Activated T-cell treated with anti-CD3 and anti-CD28 coated beads, Interleukin-2, amount 50 U/mL, for 4 hours (primary cell): ENCODE results near the gene TUBA4A. TPM values are rescaled to one million over a fixed set of nuclear protein-coding genes. Genes with fewer than 3 reads are reported as not detected.

Experiments used
- ATAC-seq, 2 donors: fragments of 200-7000 bp; cut with Tn5 transposase; one replicate each; pipeline ENCODE4 v1.10.0; 2021
- DNase-seq: peaks from one replicate; pipeline ENCODE4 v3.0.0-alpha.2; 2020
- H3K27me3 Mint-ChIP-seq: one replicate; pipeline ENCODE4 v1.8.0; 2021; ENCODE audit warnings: low read depth, mixed read lengths
- H3K36me3 Mint-ChIP-seq: one replicate; pipeline ENCODE4 v1.8.0; 2022; ENCODE audit warnings: mixed read lengths; ENCODE audit not compliant: insufficient read depth
- H3K4me1 Mint-ChIP-seq: one replicate; pipeline ENCODE4 v1.8.0; 2021; ENCODE audit warnings: low read depth, mixed read lengths
- H3K4me3 Mint-ChIP-seq: one replicate; pipeline ENCODE4 v1.8.0; 2021; ENCODE audit warnings: mild to moderate bottlenecking, moderate library complexity, mixed read lengths
- H3K9me3 Mint-ChIP-seq: one replicate; pipeline ENCODE4 v1.8.0; 2021; ENCODE audit warnings: mixed read lengths
- total RNA-seq, 3 donors: library from RNA; stranded (reverse); gene quantifications; one replicate each; pipeline ENCODE4 v1.2.1, GENCODE V29; 2021

TUBA4A gene
- total RNA-seq, 3 donors from 2014 or later: 167 to 201 (median 190) TPM

DNA sequence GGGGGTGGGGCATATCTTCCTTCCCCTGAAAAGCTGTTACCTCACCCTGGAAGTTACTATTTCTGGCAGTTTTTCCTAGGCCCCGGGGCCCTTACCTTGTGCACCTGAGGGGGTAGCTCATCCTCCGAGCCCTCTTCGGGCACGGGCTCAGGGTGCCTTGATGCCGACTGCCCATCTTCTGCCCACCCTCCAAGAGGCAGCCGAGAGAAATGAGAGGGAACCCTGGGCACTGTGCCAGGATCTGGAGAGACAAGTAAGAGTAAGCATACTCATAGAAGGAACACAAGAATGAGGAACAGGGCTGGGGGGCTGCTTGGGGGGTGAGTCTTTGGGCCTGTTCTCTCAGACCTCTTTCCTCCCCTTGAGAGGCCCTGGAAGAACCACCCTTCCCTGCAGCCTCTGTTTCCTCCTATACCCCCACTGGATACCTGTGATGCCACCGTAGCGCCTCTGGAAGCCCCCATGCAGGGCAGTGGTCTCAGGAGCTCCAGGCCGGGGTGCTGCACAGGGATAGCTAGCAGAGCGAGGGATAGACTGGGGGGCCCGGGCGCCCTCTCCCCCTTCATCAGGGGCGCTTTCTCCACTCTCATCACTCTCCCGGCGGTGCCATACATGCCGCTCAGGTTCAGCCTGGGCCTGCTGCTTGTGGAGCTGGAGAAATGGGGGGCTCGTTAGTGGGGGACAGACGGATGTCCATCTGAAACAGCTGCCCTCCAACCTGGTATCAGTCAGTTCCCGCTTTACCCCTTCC is 32.9 kb downstream of the TUBA4A start:
- DNase-seq (no peak), ATAC-seq (no peak)
- peaks cover 17% of the 10 kb centered on the region for H3K4me1 Mint-ChIP-seq
- H3K36me3 Mint-ChIP-seq: peaks cover 23% of the 10 kb centered on the region
- no peak overlapping the region for H3K4me3 Mint-ChIP-seq
- H3K9me3 Mint-ChIP-seq: no peaks in the 10 kb centered on the region
- H3K27me3 Mint-ChIP-seq: no peaks in the 10 kb centered on the region

DNA sequence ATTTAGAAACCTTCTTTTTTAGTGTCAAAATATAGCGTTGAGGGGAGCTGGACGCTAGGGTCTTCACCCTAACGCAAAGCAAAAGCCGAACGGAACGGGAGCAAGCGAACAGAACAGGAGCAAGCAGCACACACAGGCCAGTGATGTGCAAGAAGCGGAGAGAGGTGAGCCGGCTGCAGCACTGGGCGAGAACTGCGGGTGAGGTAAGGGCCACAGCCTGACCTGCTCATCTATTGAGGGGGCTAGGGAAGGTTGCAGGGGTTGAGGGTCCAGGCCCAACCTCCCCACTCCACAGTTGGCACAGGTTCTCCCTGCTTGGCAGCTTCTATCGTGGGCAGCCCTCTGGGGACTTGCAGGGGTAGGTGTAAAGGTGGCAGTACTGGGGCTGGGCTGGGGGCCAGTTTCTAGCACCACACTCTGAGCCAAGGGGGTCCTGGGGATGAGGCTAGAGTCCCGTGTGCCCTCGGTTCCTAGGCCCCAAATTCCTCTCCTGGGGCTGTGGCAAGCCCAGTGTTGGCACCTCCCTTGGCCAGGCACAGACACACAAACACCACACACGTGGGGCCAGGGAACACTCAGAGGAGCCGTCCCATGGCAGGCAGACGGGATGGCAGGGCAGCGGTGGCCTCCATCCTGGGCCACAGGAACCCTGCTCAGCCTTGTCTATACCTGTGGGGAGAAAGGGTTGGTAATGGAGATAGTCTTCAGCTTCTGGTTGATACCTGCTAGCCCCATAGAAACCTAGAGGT is 33.8 kb downstream of the TUBA4A start:
- peaks cover 21% of the 10 kb centered on the region for H3K36me3 Mint-ChIP-seq
- no peaks in the 10 kb centered on the region for H3K27me3 Mint-ChIP-seq
- no peak overlapping the region for H3K4me3 Mint-ChIP-seq
- no peak for DNase-seq
- H3K4me1 Mint-ChIP-seq: peaks cover 17% of the 10 kb centered on the region
- ATAC-seq: no peak
- no peaks in the 10 kb centered on the region for H3K9me3 Mint-ChIP-seq

DNA sequence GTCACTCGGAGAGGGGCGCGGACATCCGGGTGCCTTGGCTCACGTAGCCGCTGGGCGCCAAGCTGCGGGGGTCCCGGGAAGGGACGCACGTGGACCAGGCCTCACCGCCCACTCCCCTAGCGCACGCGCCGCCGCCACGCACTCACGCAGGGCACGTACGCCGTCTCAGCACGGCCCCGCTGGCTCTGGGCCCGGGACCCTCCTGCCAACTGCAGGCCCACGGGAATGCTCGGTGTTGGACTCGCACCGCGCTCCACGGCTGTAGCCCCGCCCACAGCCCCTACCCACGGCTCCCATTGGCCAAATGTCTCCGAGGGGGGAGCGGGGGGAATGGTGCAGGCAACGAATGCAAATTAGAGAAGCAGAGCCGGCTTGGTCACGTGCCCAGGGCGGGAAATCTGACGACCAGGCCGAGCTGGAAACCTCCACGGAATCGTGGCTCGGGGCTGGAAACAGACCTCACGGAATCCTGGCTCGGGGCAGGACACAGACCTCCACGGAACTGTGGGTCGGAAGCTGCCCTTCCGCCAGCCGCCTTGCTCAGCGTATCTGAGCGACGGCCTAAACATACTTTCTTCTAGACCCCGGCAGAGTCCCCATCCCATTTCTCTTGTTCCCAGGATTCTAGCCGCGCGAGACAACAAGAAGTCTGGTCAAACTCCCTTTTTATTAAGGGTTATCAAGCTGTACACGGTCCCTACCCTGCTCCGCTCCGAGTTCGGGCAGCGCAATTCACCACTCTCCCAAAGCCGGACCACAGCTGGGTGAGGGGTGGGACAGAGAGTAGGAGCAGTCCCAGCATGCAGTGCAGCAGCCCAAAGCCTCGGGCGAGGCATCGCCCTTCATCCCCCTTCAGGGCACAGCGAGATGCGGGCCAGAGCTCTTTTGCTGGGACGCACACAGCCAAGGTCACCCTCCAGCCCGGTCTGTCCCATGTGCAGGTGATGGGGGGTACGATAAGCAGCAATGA is 34.7 kb downstream of the TUBA4A start, which contains the start of gene ABCB6:
Gene ABCB6 (minus strand): TSS at position 227 of the 970 bp plus-strand sequence. CDS start 285 bp downstream, outside the sequence.
- Mint-ChIP-seq H3K9me3 (no peaks in the 10 kb centered on the region), H3K4me3 (peak within 1 kb of the TSS; percentile 86), H3K36me3 (peaks cover 22% of the 10 kb centered on the region), H3K27me3 (no peaks in the 10 kb centered on the region), H3K4me1 (peaks cover 17% of the 10 kb centered on the region)
- ATAC-seq (peak; percentile 82 to 88), DNase-seq (peak; percentile 85)

DNA sequence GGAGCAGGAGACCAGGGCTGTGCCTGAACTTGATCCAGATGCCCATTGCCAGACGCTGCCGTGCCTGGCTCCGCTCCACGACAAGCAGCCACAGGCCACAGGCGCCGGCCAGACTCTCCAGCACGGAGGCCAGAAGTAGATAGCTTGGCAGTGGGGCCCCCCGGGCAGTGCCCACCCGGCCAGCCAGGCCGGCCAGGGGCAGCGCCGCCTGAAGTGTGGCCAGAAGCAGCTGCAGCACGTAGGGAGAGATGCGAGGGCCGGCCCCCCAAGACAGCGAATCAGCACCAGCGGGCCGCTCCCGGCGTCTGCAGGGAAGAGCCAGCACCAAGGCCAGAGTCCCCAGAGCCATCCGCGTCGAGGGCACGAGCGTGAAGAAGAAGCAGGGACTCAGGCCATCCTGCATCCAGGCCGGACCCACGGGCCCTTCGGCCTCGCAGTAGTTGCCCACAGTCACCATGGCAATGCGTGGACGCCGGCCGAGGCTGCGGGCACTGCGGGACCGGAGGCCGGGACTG is 35.4 kb downstream of the TUBA4A start:
- Mint-ChIP-seq H3K36me3 (peaks cover 17% of the 10 kb centered on the region), H3K4me1 (peaks cover 17% of the 10 kb centered on the region), H3K9me3 (no peaks in the 10 kb centered on the region), H3K27me3 (no peaks in the 10 kb centered on the region), H3K4me3 (peak overlapping the region; percentile 86)
- no peak for DNase-seq
- ATAC-seq: peak; percentile 49 to 59

DNA sequence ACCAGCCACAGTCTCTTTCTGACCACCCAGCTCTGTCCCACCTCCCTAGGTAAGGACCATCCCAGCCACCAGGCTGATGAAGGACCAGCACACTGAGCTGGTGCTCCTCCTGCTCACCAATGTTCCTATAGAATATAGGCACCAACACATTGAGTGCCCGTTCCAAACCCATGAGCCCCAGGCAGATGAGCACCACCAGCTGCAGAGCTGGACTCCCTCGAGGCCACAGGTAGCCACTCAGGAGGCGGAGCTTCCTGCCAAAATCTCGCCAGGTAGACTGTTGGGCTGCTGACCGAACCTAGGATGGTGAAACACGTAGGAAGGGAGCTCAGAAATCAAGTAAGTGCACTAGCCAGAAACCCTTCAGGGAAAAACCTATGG is 37.2 kb downstream of the TUBA4A start:
- H3K27me3 Mint-ChIP-seq: no peaks in the 10 kb centered on the region
- ATAC-seq: no peak
- no peak overlapping the region for H3K4me3 Mint-ChIP-seq
- peaks cover 17% of the 10 kb centered on the region for H3K4me1 Mint-ChIP-seq
- DNase-seq: no peak
- no peaks in the 10 kb centered on the region for H3K9me3 Mint-ChIP-seq
- H3K36me3 Mint-ChIP-seq: peaks cover 18% of the 10 kb centered on the region

DNA sequence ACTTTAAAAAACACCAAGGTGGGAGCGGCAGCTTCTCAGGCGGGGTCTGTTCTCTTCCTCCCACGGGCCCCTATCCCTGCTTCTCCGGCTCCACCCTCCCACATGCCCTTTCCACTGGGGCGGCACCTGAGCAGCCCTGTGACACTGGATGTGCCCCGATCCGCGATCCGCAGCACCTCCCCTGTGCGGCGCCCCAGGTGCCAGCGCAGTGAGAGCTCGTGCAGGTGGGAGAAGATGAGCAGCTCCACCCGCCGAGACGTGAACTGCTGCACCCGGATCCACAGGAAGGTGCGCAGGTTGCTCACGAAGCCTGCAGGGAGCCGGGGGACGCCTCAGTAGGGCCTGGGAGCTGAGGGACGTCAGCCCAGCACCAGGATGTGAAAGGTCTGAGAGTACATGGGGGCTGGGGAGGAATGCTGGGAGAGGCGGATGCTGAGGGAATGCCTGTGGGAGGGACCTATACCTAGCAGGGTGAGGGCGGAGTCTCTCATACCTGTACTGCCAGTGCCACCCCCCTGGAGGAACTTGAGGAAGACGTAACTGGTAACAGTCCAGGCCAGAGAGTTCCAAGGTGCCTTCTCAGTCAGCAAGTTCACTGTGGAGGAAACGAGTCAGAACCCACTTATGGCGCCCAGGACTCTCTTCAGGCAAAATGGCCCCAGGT is 37.7 kb downstream of the TUBA4A start:
- peaks cover 14% of the 10 kb centered on the region for H3K36me3 Mint-ChIP-seq
- H3K27me3 Mint-ChIP-seq: no peaks in the 10 kb centered on the region
- DNase-seq (no peak), ATAC-seq (no peak)
- peaks cover 22% of the 10 kb centered on the region for H3K4me1 Mint-ChIP-seq
- no peaks in the 10 kb centered on the region for H3K9me3 Mint-ChIP-seq
- no peak overlapping the region for H3K4me3 Mint-ChIP-seq

DNA sequence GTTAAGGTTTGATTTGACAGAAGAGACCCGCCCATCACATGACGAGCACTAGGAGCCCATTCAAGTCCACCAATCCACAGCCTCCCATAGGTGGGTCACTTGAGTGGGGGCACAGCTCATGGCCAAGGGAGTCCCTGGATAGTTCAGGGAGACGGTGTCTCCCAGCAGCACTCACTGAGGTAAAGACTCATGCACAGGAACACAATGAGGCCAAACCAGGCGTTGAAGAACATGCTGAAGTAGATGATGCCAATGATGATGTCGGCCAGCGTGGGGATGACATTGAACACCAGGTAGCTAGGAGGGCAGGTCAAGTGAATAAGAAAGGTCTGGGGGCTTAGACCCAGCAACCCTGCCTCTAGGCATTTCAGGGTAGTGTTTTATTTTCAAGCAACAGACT is 38.9 kb downstream of the TUBA4A start:
- Mint-ChIP-seq H3K9me3 (no peaks in the 10 kb centered on the region), H3K4me3 (no peak overlapping the region), H3K27me3 (no peaks in the 10 kb centered on the region), H3K4me1 (peaks cover 24% of the 10 kb centered on the region), H3K36me3 (peaks cover 14% of the 10 kb centered on the region)
- no peak for ATAC-seq
- no peak for DNase-seq

DNA sequence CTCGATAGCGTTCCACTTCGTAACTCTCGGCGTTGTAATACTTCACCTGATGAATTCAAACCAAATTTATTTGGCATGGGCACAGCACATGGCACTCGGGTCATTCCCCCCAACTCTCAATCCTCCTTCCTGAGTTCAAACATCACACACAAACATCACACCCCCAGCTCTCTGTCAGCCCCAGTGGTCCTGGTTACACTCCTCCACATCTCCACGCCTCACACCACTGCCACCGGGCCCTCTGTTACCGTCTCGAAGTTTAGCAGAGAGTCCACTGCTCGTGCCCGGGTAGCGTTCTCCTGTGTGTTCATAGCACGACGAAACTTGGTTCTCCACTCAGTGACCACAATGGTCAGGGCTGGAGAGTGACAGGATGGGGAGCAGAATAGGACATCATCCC is 39.6 kb downstream of the TUBA4A start:
- H3K4me1 Mint-ChIP-seq: peaks cover 24% of the 10 kb centered on the region
- H3K36me3 Mint-ChIP-seq: peaks cover 14% of the 10 kb centered on the region
- ATAC-seq: no peak
- H3K27me3 Mint-ChIP-seq: no peaks in the 10 kb centered on the region
- H3K4me3 Mint-ChIP-seq: no peak overlapping the region
- no peaks in the 10 kb centered on the region for H3K9me3 Mint-ChIP-seq
- no peak for DNase-seq

DNA sequence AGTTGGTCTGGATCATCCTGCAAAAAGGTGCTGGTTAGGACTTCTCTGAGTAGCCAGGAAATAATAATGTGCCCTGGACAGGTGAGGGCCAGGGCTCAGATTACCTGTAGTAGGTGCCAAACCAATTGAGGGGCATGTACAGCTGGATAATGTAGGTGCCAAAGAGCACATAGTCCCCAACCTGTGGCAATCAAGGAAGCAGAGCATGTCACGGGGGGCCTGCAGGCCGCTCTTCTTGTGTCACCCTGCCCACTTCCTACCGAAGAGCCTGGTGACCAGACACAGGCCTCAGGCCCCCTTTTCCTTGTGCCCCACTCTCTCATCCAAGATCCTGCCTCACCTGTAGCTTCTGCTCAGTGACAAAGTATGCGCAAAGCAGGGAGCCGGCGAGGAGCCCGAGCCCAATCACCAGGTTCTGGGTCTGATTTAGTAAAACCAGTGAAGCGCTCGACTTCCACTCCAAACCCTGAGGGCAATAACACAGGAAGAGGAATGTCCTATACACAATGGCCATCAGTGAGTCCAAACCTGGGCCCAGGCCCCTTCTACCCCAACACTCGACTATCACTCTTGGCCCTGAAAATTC is 40.1 kb downstream of the TUBA4A start:
- H3K4me3 Mint-ChIP-seq: no peak overlapping the region
- no peak for ATAC-seq
- H3K27me3 Mint-ChIP-seq: no peaks in the 10 kb centered on the region
- no peaks in the 10 kb centered on the region for H3K9me3 Mint-ChIP-seq
- peaks cover 25% of the 10 kb centered on the region for H3K4me1 Mint-ChIP-seq
- peaks cover 14% of the 10 kb centered on the region for H3K36me3 Mint-ChIP-seq
- DNase-seq: no peak

DNA sequence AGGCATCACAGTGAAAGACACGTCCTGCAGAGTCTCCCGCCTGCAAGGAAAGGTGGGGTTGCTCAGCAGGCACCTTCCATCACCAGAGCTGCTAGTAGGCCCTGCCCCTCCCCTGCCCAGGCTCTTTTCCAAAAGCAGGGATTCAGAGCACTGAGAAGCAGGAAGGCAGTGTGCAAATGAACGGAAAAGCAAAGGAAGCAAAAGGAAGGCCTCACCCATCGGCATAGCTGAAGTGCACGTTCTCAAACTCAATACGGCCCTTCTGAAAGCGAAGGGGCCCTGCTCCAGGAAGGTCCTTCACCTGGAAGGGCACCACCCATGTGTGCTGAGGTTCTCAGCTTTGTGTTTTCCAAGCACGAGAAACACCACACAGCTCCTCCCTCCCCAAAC is 40.7 kb downstream of the TUBA4A start:
- no peak for ATAC-seq
- no peak for DNase-seq
- H3K36me3 Mint-ChIP-seq: peaks cover 17% of the 10 kb centered on the region
- H3K27me3 Mint-ChIP-seq: no peaks in the 10 kb centered on the region
- H3K4me3 Mint-ChIP-seq: no peak overlapping the region
- peaks cover 28% of the 10 kb centered on the region for H3K4me1 Mint-ChIP-seq
- no peaks in the 10 kb centered on the region for H3K9me3 Mint-ChIP-seq

DNA sequence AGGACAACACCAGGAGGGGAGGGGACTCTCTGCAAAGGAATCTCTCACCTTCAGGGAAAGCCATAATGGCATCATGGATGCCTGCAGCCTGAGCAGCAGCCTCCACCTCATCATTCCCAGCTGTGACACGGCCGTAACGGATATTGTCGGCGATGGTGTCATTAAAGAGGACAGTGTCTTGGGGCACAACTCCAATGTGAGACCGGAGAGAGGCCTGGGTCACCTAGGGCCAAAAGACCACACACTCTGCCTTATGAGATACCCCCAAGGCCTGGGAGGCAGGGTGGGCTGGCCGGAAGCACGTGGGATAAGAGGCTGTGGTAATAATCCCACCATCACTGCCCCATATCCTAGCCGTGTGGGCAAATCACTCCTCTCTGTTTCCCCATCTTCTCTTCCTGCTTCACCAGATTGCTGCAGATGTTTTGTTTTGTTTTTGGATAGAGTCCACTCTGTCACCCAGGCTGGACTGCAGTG is 42.8 kb downstream of the TUBA4A start:
- H3K9me3 Mint-ChIP-seq: no peaks in the 10 kb centered on the region
- ATAC-seq (no peak), DNase-seq (no peak)
- H3K27me3 Mint-ChIP-seq: no peaks in the 10 kb centered on the region
- peaks cover 17% of the 10 kb centered on the region for H3K36me3 Mint-ChIP-seq
- no peak overlapping the region for H3K4me3 Mint-ChIP-seq
- H3K4me1 Mint-ChIP-seq: peaks cover 32% of the 10 kb centered on the region

DNA sequence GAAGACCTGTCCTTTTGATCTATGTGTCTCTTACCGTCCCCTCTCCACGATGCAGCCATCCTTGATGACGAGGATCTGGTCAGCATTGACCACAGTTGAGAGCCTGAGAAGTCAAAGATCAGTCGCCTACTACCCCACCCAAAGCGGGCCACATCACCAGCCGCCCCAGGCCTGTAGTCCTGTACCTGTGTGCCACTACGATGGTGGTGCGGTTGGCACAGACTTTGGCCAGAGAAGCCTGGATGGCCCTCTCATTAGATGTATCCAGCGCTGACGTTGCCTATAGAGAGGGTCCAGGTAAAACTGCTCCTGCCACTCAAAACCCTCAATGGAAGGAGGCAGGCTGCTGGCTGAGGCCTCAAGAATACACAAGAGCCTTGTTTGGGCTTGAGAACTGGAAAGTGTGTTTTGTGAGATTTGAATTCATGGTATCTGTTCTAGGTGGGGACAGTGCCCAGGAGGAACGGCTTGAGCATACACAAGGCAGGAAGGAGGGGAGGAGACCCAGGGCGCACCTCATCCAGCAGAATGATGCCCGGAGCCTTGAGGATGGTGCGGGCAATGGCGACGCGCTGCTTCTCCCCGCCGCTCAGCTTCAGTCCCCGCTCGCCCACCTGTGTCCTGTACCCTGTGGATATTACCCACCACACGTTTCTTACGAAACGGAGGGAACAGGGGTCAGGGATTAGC is 43.4 kb downstream of the TUBA4A start:
- H3K36me3 Mint-ChIP-seq: peaks cover 17% of the 10 kb centered on the region
- peaks cover 32% of the 10 kb centered on the region for H3K4me1 Mint-ChIP-seq
- H3K27me3 Mint-ChIP-seq: no peaks in the 10 kb centered on the region
- H3K4me3 Mint-ChIP-seq: no peak overlapping the region
- H3K9me3 Mint-ChIP-seq: no peaks in the 10 kb centered on the region
- no peak for ATAC-seq
- DNase-seq: no peak
